Measurements from ENCODE around the gene SIAH2. TPM values are rescaled to one million over a fixed set of nuclear protein-coding genes. Genes with fewer than 3 reads are reported as not detected.

The SIAH2 gene
- total RNA-seq, 2 donors from 2014 or later, result 17.1 to 30.3 TPM

- H3K27me3 ChIP-seq, result no peaks in the 10 kb centered on the region
- no peak for ATAC-seq
- 52 to 57% methylated on average over 5 to 7 of the region's 7 CpGs for WGBS, 2 donors
- no peaks in the 10 kb centered on the region for H3K36me3 ChIP-seq (replicated peaks in 1 of 2; ENCODE audit: insufficient read depth in 1 of 2, low read depth in 2 of 2)
- H3K27ac ChIP-seq, result peak overlapping the region in 2 of 4 donors; percentile 27 to 43
- TF ChIP-seq POLR2A (IDR thresholded peaks at IDR 0.05), result no peak
- TF ChIP-seq CTCF (IDR thresholded peaks at IDR 0.05), result no peak
- H3K4me3 ChIP-seq, result no peak overlapping the region
- H3K4me1 ChIP-seq, result peaks cover 78% of the 10 kb centered on the region
- intact Hi-C loops (cut with DNase I), result no loop called here
- no peaks in the 10 kb centered on the region for H3K9me3 ChIP-seq
- no peak for DNase-seq
Measured at GRCh38 chr3:150746791-150747590, 16.0 kb downstream of the SIAH2 start.

GRCh38 chr3:150745832-150746231, 17.1 kb downstream of the SIAH2 start:
- no peaks in the 10 kb centered on the region for H3K36me3 ChIP-seq (replicated peaks in 1 of 2; ENCODE audit: insufficient read depth in 1 of 2, low read depth in 2 of 2)
- TF ChIP-seq CTCF (IDR thresholded peaks at IDR 0.05) (no peak), POLR2A (IDR thresholded peaks at IDR 0.05) (no peak)
- no peak overlapping the region for H3K27ac ChIP-seq
- no peaks in the 10 kb centered on the region for H3K27me3 ChIP-seq
- H3K4me1 ChIP-seq, result peaks cover 71% of the 10 kb centered on the region
- no peaks in the 10 kb centered on the region for H3K9me3 ChIP-seq
- intact Hi-C loops (cut with DNase I), result no loop called here
- DNase-seq (no peak), ATAC-seq (no peak)
- 94 to 100% methylated on average over 3 of the region's 3 CpGs for WGBS, 2 donors
- no peak overlapping the region for H3K4me3 ChIP-seq

GRCh38 chr3:150744919-150745211, 18.1 kb downstream of the SIAH2 start:
- Histone ChIP-seq H3K4me1 (peaks cover 68% of the 10 kb centered on the region), H3K27ac (peak overlapping the region in 1 of 4 donors; percentile 37), H3K4me3 (no peak overlapping the region), H3K27me3 (no peaks in the 10 kb centered on the region), H3K9me3 (no peaks in the 10 kb centered on the region), H3K36me3 (replicated peaks in 1 of 2; ENCODE audit: insufficient read depth in 1 of 2, low read depth in 2 of 2) (no peaks in the 10 kb centered on the region)
- 26 to 37% methylated on average over 1 of the region's 1 CpG for WGBS, 2 donors
- no peak for DNase-seq
- intact Hi-C loops (cut with DNase I), result no loop called here
- TF ChIP-seq CTCF (IDR thresholded peaks at IDR 0.05) (no peak), POLR2A (IDR thresholded peaks at IDR 0.05) (no peak)
- ATAC-seq, result no peak

- no peak for DNase-seq
- Histone ChIP-seq H3K36me3 (replicated peaks in 1 of 2; ENCODE audit: insufficient read depth in 1 of 2, low read depth in 2 of 2) (no peaks in the 10 kb centered on the region), H3K9me3 (no peaks in the 10 kb centered on the region), H3K4me1 (peaks cover 67% of the 10 kb centered on the region), H3K27me3 (no peaks in the 10 kb centered on the region), H3K4me3 (no peak overlapping the region), H3K27ac (peak overlapping the region in 1 of 4 donors; percentile 37)
- no peak for TF ChIP-seq POLR2A (IDR thresholded peaks at IDR 0.05)
- TF ChIP-seq CTCF (IDR thresholded peaks at IDR 0.05), result no peak
- no peak for ATAC-seq
- WGBS, 2 donors, result 40% methylated on average over 8 of the region's 8 CpGs
- intact Hi-C loops (cut with DNase I), result no loop called here
Measured at GRCh38 chr3:150744041-150744918, 18.7 kb downstream of the SIAH2 start.
